Astrocyte (in vitro differentiated cells and primary cell): ENCODE results near the gene C1orf159. TPM values are rescaled to one million over a fixed set of nuclear protein-coding genes. Genes with fewer than 3 reads are reported as not detected.

Source experiments
- DNase-seq: peaks from one replicate; pipeline ENCODE4 v3.0.0-alpha.2; 2010; ENCODE audit warnings: low read depth
- FAIRE-seq: peaks from 2 replicates; lab custom pipeline; 2011; peaks lifted over from hg19 to GRCh38; lab: Jason Lieb, UNC
- H2AFZ ChIP-seq: 2 replicates; pipeline ENCODE4 v1.6.0; 2012; ENCODE audit warnings: low read depth, low read length, inconsistent platforms
- H3K27ac ChIP-seq: 2 replicates; pipeline ENCODE4 v1.5.1; 2011; ENCODE audit warnings: low read depth, low read length, inconsistent platforms
- H3K27me3 ChIP-seq: 2 replicates; pipeline ENCODE4 v1.6.0; 2011; ENCODE audit warnings: low read length, inconsistent platforms; ENCODE audit not compliant: insufficient read depth
- H3K36me3 ChIP-seq: 2 replicates; pipeline ENCODE4 v1.5.1; 2011; ENCODE audit warnings: low read length, inconsistent platforms; ENCODE audit not compliant: insufficient read depth
- H3K4me1 ChIP-seq: 2 replicates; pipeline ENCODE4 v1.5.1; 2011; ENCODE audit warnings: low read length, inconsistent platforms; ENCODE audit not compliant: insufficient read depth
- H3K4me2 ChIP-seq: 2 replicates; pipeline ENCODE4 v1.6.0; 2012; ENCODE audit warnings: low read length, inconsistent platforms
- H3K4me3 ChIP-seq: 2 replicates; pipeline ENCODE4 v1.5.1; 2011; ENCODE audit warnings: low read depth, mild to moderate bottlenecking, low read length, inconsistent platforms; ENCODE audit not compliant: insufficient read depth
- H3K79me2 ChIP-seq: 2 replicates; pipeline ENCODE4 v1.6.0; 2012; ENCODE audit warnings: mild to moderate bottlenecking, low read length, inconsistent platforms; ENCODE audit not compliant: insufficient read depth
- H3K9ac ChIP-seq: 2 replicates; pipeline ENCODE4 v1.6.0; 2012; ENCODE audit warnings: mild to moderate bottlenecking, low read length, inconsistent platforms
- H3K9me3 ChIP-seq: 2 replicates; pipeline ENCODE4 v1.5.1; 2012; ENCODE audit warnings: low read depth, mild to moderate bottlenecking, low read length, inconsistent platforms; ENCODE audit not compliant: insufficient read depth
- H4K20me1 ChIP-seq: 2 replicates; pipeline ENCODE4 v1.6.0; 2012; ENCODE audit warnings: low read length, inconsistent platforms; ENCODE audit not compliant: insufficient read depth
- H3K27ac Mint-ChIP-seq: one replicate; pipeline ENCODE4 v1.8.0; 2021; ENCODE audit warnings: mild to moderate bottlenecking, mixed read lengths; ENCODE audit not compliant: unreplicated experiment
- H3K27me3 Mint-ChIP-seq: one replicate; pipeline ENCODE4 v1.8.0; 2021; ENCODE audit warnings: low read depth, mixed read lengths; ENCODE audit not compliant: unreplicated experiment
- H3K36me3 Mint-ChIP-seq: one replicate; pipeline ENCODE4 v1.8.0; 2021; ENCODE audit warnings: low read depth, mixed read lengths; ENCODE audit not compliant: unreplicated experiment
- H3K4me1 Mint-ChIP-seq: one replicate; pipeline ENCODE4 v1.8.0; 2021; ENCODE audit warnings: low read depth, mixed read lengths; ENCODE audit not compliant: unreplicated experiment
- H3K4me3 Mint-ChIP-seq: one replicate; pipeline ENCODE4 v1.8.0; 2021; ENCODE audit warnings: mild to moderate bottlenecking, moderate library complexity, mixed read lengths; ENCODE audit not compliant: unreplicated experiment
- H3K9me3 Mint-ChIP-seq: one replicate; pipeline ENCODE4 v1.8.0; 2021; ENCODE audit warnings: mild to moderate bottlenecking, mixed read lengths; ENCODE audit not compliant: unreplicated experiment
- CTCF ChIP-seq: IDR thresholded peaks from 2 replicates; pipeline ENCODE4 v1.5.1; 2011; ENCODE audit warnings: low read depth, mild to moderate bottlenecking, inconsistent platforms, low read length, moderate library complexity; ENCODE audit not compliant: insufficient read depth
- EZH2 ChIP-seq: IDR thresholded peaks from 2 replicates; pipeline ENCODE4 v1.6.1; 2012; ENCODE audit warnings: mild to moderate bottlenecking, low read length, inconsistent platforms; ENCODE audit not compliant: insufficient read depth
- total RNA-seq: library from RNA; stranded (reverse); gene quantifications from 2 replicates; pipeline ENCODE4 v1.2.1, GENCODE V29; 2021

Gene C1orf159
- total RNA-seq, 1 donor from 2014 or later: 13.9 TPM

- H3K4me1 ChIP-seq: no peaks in the 10 kb centered on the region
- no peaks in the 10 kb centered on the region for H3K27me3 ChIP-seq
- no peak for DNase-seq
- Mint-ChIP-seq H3K4me3 (no peak overlapping the region), H3K4me1 (no peaks in the 10 kb centered on the region), H3K27ac (no peak overlapping the region), H3K9me3 (no peaks in the 10 kb centered on the region), H3K36me3 (peaks cover 5% of the 10 kb centered on the region), H3K27me3 (peaks cover 2% of the 10 kb centered on the region)
- H3K27ac ChIP-seq: no peak overlapping the region
- H2AFZ ChIP-seq: no peak overlapping the region
- no peak for TF ChIP-seq EZH2
- H4K20me1 ChIP-seq: no peaks in the 10 kb centered on the region
- no peaks in the 10 kb centered on the region for H3K36me3 ChIP-seq
- FAIRE-seq: no peak
- no peaks in the 10 kb centered on the region for H3K9me3 ChIP-seq
- H3K9ac ChIP-seq: no peak overlapping the region
- no peak overlapping the region for H3K4me2 ChIP-seq
- no peak overlapping the region for H3K4me3 ChIP-seq
- H3K79me2 ChIP-seq: no peaks in the 10 kb centered on the region
Measured at GRCh38 chr1:1088029-1088800, 27.7 kb downstream of the C1orf159 start.

- Mint-ChIP-seq H3K4me3 (no peak overlapping the region), H3K36me3 (peaks cover 8% of the 10 kb centered on the region), H3K27ac (no peak overlapping the region), H3K4me1 (no peaks in the 10 kb centered on the region), H3K9me3 (no peaks in the 10 kb centered on the region), H3K27me3 (peaks cover 2% of the 10 kb centered on the region)
- H3K27me3 ChIP-seq: no peaks in the 10 kb centered on the region
- H3K4me3 ChIP-seq: no peak overlapping the region
- H3K9me3 ChIP-seq: no peaks in the 10 kb centered on the region
- H3K27ac ChIP-seq: no peak overlapping the region
- TF ChIP-seq CTCF: no peak
- TF ChIP-seq EZH2: no peak
- no peak overlapping the region for H2AFZ ChIP-seq
- no peaks in the 10 kb centered on the region for H4K20me1 ChIP-seq
- no peaks in the 10 kb centered on the region for H3K4me1 ChIP-seq
- no peak overlapping the region for H3K4me2 ChIP-seq
- FAIRE-seq (no peak), DNase-seq (no peak)
- no peak overlapping the region for H3K9ac ChIP-seq
- H3K36me3 ChIP-seq: no peaks in the 10 kb centered on the region
- no peaks in the 10 kb centered on the region for H3K79me2 ChIP-seq
Measured at GRCh38 chr1:1087351-1088028, 28.4 kb downstream of the C1orf159 start.

- H3K9me3 Mint-ChIP-seq: no peaks in the 10 kb centered on the region
- no peak overlapping the region for H2AFZ ChIP-seq
- TF ChIP-seq CTCF (no peak), EZH2 (no peak)
- H3K9ac ChIP-seq: no peak overlapping the region
- H3K27ac Mint-ChIP-seq: no peak overlapping the region
- no peaks in the 10 kb centered on the region for H3K79me2 ChIP-seq
- no peak overlapping the region for H3K4me3 Mint-ChIP-seq
- no peaks in the 10 kb centered on the region for H3K4me1 ChIP-seq
- no peak overlapping the region for H3K4me2 ChIP-seq
- no peak for DNase-seq
- no peaks in the 10 kb centered on the region for H3K36me3 ChIP-seq
- no peaks in the 10 kb centered on the region for H3K27me3 ChIP-seq
- H3K4me3 ChIP-seq: no peak overlapping the region
- no peak for FAIRE-seq
- H3K4me1 Mint-ChIP-seq: no peaks in the 10 kb centered on the region
- H3K36me3 Mint-ChIP-seq: peaks cover 8% of the 10 kb centered on the region
- peaks cover 2% of the 10 kb centered on the region for H3K27me3 Mint-ChIP-seq
- H4K20me1 ChIP-seq: no peaks in the 10 kb centered on the region
- H3K9me3 ChIP-seq: no peaks in the 10 kb centered on the region
- H3K27ac ChIP-seq: no peak overlapping the region
Measured at GRCh38 chr1:1086911-1087341, 29.0 kb downstream of the C1orf159 start.
